Prostate gland (tissue), 2 donors: Measurements from ENCODE around the gene FRMPD4.

ENCODE experiments used
- POLR2A ChIP-seq: fragments of 450-650 bp; IDR thresholded peaks from one replicate; pipeline ENCODE4 v1.6.1; 2016; ENCODE audit warnings: antibody characterized with exemption, mild to moderate bottlenecking
- POLR2AphosphoS5 ChIP-seq: sonication (generic); formaldehyde crosslinking; IDR thresholded peaks from one replicate; pipeline ENCODE4 v1.6.1; 2017; ENCODE audit warnings: antibody characterized with exemption
- TF ChIP-seq, protein P1 (sequence below), 4 experiments: fragments of 200-600 bp in 2 of 4; fragments of 450-650 bp in 2 of 4; sonication (generic) in 2 of 4; IDR thresholded peaks; 1 replicate in 3 of 4; 2 replicates in 1 of 4; pipeline ENCODE4 v1.5.1; 2016 to 2019; ENCODE audit warnings: antibody characterized with exemption in 4 of 4, mild to moderate bottlenecking in 2 of 4, moderate library complexity in 2 of 4

DNA sequence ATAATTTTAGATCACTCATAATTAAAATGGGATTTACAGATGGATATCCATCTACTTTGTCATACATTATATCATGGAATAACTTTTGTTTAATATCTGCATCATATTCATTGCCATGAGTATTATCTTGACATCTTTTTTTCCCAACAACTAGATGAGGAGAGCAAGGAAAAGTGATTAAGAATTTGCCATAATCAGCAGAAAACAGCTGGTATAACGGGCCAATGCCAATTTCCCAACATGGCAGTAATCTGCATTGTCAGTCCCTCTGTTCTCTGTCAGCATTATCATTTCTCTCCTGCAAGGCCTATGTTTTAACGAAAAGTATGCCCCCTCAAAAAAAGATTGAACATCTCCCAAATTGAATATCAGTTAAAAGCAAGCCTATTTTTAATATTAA lies 314.0 kb downstream of the FRMPD4 start:
- TF ChIP-seq, protein P1, sequence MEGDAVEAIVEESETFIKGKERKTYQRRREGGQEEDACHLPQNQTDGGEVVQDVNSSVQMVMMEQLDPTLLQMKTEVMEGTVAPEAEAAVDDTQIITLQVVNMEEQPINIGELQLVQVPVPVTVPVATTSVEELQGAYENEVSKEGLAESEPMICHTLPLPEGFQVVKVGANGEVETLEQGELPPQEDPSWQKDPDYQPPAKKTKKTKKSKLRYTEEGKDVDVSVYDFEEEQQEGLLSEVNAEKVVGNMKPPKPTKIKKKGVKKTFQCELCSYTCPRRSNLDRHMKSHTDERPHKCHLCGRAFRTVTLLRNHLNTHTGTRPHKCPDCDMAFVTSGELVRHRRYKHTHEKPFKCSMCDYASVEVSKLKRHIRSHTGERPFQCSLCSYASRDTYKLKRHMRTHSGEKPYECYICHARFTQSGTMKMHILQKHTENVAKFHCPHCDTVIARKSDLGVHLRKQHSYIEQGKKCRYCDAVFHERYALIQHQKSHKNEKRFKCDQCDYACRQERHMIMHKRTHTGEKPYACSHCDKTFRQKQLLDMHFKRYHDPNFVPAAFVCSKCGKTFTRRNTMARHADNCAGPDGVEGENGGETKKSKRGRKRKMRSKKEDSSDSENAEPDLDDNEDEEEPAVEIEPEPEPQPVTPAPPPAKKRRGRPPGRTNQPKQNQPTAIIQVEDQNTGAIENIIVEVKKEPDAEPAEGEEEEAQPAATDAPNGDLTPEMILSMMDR (IDR thresholded peaks at IDR 0.05) = no peak
- TF ChIP-seq POLR2A = no peak
- no peak for TF ChIP-seq POLR2AphosphoS5
